Esophagus muscularis mucosa (tissue), 4 donors: ENCODE measurements around the gene NYAP2.

ENCODE experiments used
- EP300 ChIP-seq: sonication (generic); formaldehyde crosslinking; IDR thresholded peaks from one replicate; pipeline ENCODE4 v1.6.1; 2017; ENCODE audit warnings: antibody characterized with exemption
- POLR2A ChIP-seq: fragments of 450-650 bp; IDR thresholded peaks from one replicate; pipeline ENCODE4 v1.6.1; 2017; ENCODE audit warnings: antibody characterized with exemption, moderate library complexity, mild to moderate bottlenecking, low read depth
- POLR2AphosphoS5 ChIP-seq, 2 donors: sonication (generic); formaldehyde crosslinking; IDR thresholded peaks; one replicate each; pipeline ENCODE4 v1.6.1; 2017; ENCODE audit warnings: antibody characterized with exemption in 2 of 2
- TF ChIP-seq, protein P1 (sequence below), 3 experiments: fragments of 200-600 bp in 2 of 3; fragments of 450-650 bp in 1 of 3; sonication (generic) in 2 of 3; IDR thresholded peaks; one replicate each; pipeline ENCODE4 v1.5.1; 2017 to 2019; ENCODE audit warnings: antibody characterized with exemption in 3 of 3, mild to moderate bottlenecking in 2 of 3, moderate library complexity in 1 of 3

DNA sequence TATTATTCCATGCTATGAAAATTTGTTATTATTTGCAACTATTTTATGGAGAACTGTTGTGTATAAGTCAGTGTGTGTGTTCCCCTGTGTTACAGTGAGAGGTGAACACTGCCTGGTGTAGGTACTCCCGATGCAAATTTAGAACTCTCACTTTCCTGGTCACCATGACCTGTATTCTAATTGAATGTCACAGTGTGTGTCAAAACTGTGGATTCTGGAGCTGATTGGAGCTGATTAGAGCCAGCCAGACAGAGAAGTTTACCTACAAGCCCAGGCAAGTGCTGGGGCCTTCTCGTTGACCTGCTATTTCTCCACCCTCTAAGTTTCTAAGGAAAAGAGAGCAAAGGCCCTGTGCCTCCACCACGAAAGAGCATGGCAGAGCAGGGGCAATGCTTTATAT lies 216.0 kb downstream of the NYAP2 start:
- TF ChIP-seq, protein P1, sequence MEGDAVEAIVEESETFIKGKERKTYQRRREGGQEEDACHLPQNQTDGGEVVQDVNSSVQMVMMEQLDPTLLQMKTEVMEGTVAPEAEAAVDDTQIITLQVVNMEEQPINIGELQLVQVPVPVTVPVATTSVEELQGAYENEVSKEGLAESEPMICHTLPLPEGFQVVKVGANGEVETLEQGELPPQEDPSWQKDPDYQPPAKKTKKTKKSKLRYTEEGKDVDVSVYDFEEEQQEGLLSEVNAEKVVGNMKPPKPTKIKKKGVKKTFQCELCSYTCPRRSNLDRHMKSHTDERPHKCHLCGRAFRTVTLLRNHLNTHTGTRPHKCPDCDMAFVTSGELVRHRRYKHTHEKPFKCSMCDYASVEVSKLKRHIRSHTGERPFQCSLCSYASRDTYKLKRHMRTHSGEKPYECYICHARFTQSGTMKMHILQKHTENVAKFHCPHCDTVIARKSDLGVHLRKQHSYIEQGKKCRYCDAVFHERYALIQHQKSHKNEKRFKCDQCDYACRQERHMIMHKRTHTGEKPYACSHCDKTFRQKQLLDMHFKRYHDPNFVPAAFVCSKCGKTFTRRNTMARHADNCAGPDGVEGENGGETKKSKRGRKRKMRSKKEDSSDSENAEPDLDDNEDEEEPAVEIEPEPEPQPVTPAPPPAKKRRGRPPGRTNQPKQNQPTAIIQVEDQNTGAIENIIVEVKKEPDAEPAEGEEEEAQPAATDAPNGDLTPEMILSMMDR (IDR thresholded peaks at IDR 0.05) = no peak
- TF ChIP-seq EP300 (no peak), POLR2A (no peak), POLR2AphosphoS5 (IDR thresholded peaks at IDR 0.05) (no peak)
